Testis (tissue), 5 donors: ENCODE measurements around the gene MRI1. TPM values are rescaled to one million over a fixed set of nuclear protein-coding genes. Genes with fewer than 3 reads are reported as not detected.

ENCODE experiments used
- DNase-seq: peaks from one replicate; pipeline ENCODE4 v3.0.0-alpha.2; 2019
- H3K27ac ChIP-seq, 2 donors: fragments of 200-600 bp; sonication (generic); one replicate each; pipeline ENCODE4 v1.5.1; 2019
- H3K27me3 ChIP-seq: fragments of 200-600 bp; sonication (generic); one replicate; pipeline ENCODE4 v1.5.1; 2019
- H3K36me3 ChIP-seq: fragments of 200-600 bp; sonication (generic); one replicate; pipeline ENCODE4 v1.5.1; 2017; ENCODE audit warnings: low read depth; ENCODE audit errors: missing control alignments
- H3K4me1 ChIP-seq: fragments of 200-600 bp; sonication (generic); one replicate; pipeline ENCODE4 v1.5.1; 2019
- H3K4me3 ChIP-seq, 2 donors: fragments of 200-600 bp; sonication (generic); one replicate each; pipeline ENCODE4 v1.5.1; 2017 to 2019
- H3K9me3 ChIP-seq: fragments of 200-600 bp; sonication (generic); one replicate; pipeline ENCODE4 v1.5.1; 2017
- CTCF ChIP-seq, 3 experiments: fragments of 450-650 bp in 2 of 3; fragments of 200-600 bp in 1 of 3; sonication (generic) in 1 of 3; IDR thresholded peaks; one replicate each; pipeline ENCODE4 v1.5.1; 2016 to 2019; ENCODE audit warnings: antibody characterized with exemption in 3 of 3, mild to moderate bottlenecking in 2 of 3, moderate library complexity in 1 of 3
- POLR2A ChIP-seq: fragments of 450-650 bp; IDR thresholded peaks from one replicate; pipeline ENCODE4 v1.6.1; 2017; ENCODE audit warnings: antibody characterized with exemption, mild to moderate bottlenecking, moderate library complexity
- WGBS, 2 donors: methylation state at CpG; one replicate each; pipeline ENCODE4 v1.1.5; 2018; 5-methylcytosine and 5-hydroxymethylcytosine counted together
- intact Hi-C: fragments of 100-400 bp; cut with DNase I; formaldehyde crosslinking; loops from one replicate; pipeline ENCODE4 v1.15.1; 2023; ENCODE audit warnings: low total_unique reads
- long read RNA-seq, 2 donors: transcript quantifications; one replicate each; lab custom pipeline, GENCODE V29; 2026
- polyA plus RNA-seq: library from polyadenylated mRNA; stranded (reverse); fragments of 350-450 nt; fragmentation: Illumina TruSeq; extraction: RNeasy Lipid Tissue Mini Kit (QIAGEN cat#74804); gene quantifications from one replicate; pipeline ENCODE4 v1.2.3, GENCODE V29; 2014; ENCODE audit warnings: low read depth, low replicate concordance; ENCODE audit not compliant: insufficient read depth
- total RNA-seq, 2 donors: library from RNA; depleted of rRNA; stranded (reverse); fragments of >200 nt; gene quantifications; one replicate each; pipeline ENCODE4 v1.2.3, GENCODE V29; 2016

MRI1 gene
- total RNA-seq = 10 to 100 TPM; 26.5 to 33.0 TPM
- 6.7 TPM for polyA plus RNA-seq
- long read RNA-seq, donor 1, partial matches to known transcripts = 5 of 8 reads
- long read RNA-seq, donor 1, other reads (novel, unspliced or antisense) = 0 of 8 reads
- long read RNA-seq, donor 2, partial matches to known transcripts = 0 of 3 reads
- long read RNA-seq, donor 2, other reads (novel, unspliced or antisense) = 0 of 3 reads

DNA sequence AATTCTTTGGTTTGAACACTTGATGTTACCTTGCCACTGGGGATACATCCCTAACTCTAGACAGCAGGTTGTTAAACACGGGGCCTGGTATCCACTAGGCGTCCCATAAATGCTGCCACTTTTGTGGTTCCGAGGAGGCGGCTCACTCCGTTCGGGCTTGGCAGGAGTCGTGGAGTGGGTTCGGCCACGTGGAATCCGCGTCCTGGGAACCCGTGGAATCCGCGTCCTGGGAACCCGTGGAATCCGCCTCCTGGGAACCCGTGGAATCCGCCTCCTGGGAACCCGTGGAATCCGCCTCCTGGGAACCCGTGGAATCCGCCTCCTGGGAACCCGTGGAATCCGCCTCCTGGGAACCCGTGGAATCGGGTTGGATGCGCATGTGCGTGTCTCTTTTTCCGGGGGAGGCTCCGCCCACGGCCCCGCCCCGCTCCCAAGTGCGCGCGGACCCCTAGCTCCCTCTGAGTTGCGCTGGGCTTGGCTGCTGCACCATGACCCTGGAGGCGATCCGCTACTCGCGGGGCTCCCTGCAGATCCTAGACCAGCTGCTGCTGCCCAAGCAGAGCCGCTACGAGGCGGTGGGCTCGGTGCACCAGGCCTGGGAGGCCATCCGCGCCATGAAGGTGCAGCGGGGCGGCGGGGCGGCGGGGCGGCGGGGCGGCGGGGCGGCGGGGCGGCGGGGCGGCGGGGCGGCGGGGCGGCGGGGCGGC is at the start of gene MRI1:
TSS of gene MRI1 (plus strand) at position 422 of the 707 bp plus-strand sequence. CDS start at position 489, 67 bp downstream.
- H3K36me3 ChIP-seq = no peaks in the 10 kb centered on the region
- no peak for TF ChIP-seq POLR2A
- TF ChIP-seq CTCF (IDR thresholded peaks at IDR 0.05) = no peak

GRCh38 chr19:13717194-13717643 is 47.1 kb upstream of the MRI1 start:
- no peak for DNase-seq
- no peaks in the 10 kb centered on the region for H3K27me3 ChIP-seq
- no peak overlapping the region for H3K4me3 ChIP-seq
- TF ChIP-seq POLR2A (no peak), CTCF (IDR thresholded peaks at IDR 0.05) (no peak)
- H3K4me1 ChIP-seq = no peaks in the 10 kb centered on the region
- H3K27ac ChIP-seq = no peak overlapping the region
- 44 to 60% methylated on average over 8 of the region's 8 CpGs for WGBS, 2 donors
- no peaks in the 10 kb centered on the region for H3K9me3 ChIP-seq
- intact Hi-C loops = no loop called here
- H3K36me3 ChIP-seq = no peaks in the 10 kb centered on the region

More for the DNA sequence above, at the start of gene MRI1:
- peak within 1 kb of the TSS; percentile 64 to 79 for H3K4me3 ChIP-seq
- no peaks in the 10 kb centered on the region for H3K27me3 ChIP-seq
- H3K4me1 ChIP-seq = no peaks in the 10 kb centered on the region
- 13 to 50% methylated on average over 2 to 34 of the region's 67 CpGs for WGBS, 2 donors
- intact Hi-C loops = no loop called here
- peak within 1 kb of the TSS; percentile 14 to 29 for H3K27ac ChIP-seq
- H3K9me3 ChIP-seq = no peaks in the 10 kb centered on the region
- peak; percentile 86 for DNase-seq

- Histone ChIP-seq H3K4me3 (no peak overlapping the region), H3K27ac (no peak overlapping the region), H3K36me3 (no peaks in the 10 kb centered on the region), H3K4me1 (no peaks in the 10 kb centered on the region), H3K9me3 (no peaks in the 10 kb centered on the region), H3K27me3 (no peaks in the 10 kb centered on the region)
- TF ChIP-seq POLR2A = no peak
- no peak for TF ChIP-seq CTCF (IDR thresholded peaks at IDR 0.05)
- DNase-seq = peak; percentile 56
- WGBS, 2 donors = 44 to 47% methylated on average over 9 of the region's 9 CpGs
- intact Hi-C loops = no loop called here
Observed at GRCh38 chr19:13718733-13719132, 45.6 kb upstream of the MRI1 start.

GRCh38 chr19:13722146-13722545 is 42.2 kb upstream of the MRI1 start:
- WGBS, 2 donors = 84 to 89% methylated on average over 6 of the region's 6 CpGs

More at GRCh38 chr19:13722146-13722545, 42.2 kb upstream of the MRI1 start:
- no peaks in the 10 kb centered on the region for H3K9me3 ChIP-seq
- TF ChIP-seq POLR2A (no peak), CTCF (IDR thresholded peaks at IDR 0.05) (no peak)
- intact Hi-C loops = loop anchor here (10.0 kb wide), 1 partner anchor 127 kb away; no protein-coding TSS in a partner anchor
- H3K4me3 ChIP-seq = no peak overlapping the region
- no peaks in the 10 kb centered on the region for H3K27me3 ChIP-seq
- no peak for DNase-seq
- H3K4me1 ChIP-seq = no peaks in the 10 kb centered on the region
- H3K36me3 ChIP-seq = no peaks in the 10 kb centered on the region
- H3K27ac ChIP-seq = no peak overlapping the region
